RPMI8226 (cell line): Measurements from ENCODE around the gene TGFA.

Experiments used
- DNase-seq: peaks from one replicate; pipeline ENCODE4 v3.0.0-alpha.2; 2015

TGFA gene

GRCh38 chr2:70458661-70459060 is 95.0 kb downstream of the TGFA start:
- DNase-seq, result no peak

GRCh38 chr2:70456585-70457495 is 96.8 kb downstream of the TGFA start:
- no peak for DNase-seq

GRCh38 chr2:70454936-70455544 is 98.6 kb downstream of the TGFA start:
- DNase-seq, result no peak

- no peak for DNase-seq
These were observed 102.9 kb downstream of the TGFA start for GRCh38 chr2:70450641-70451250.

GRCh38 chr2:70448041-70448440 is 105.6 kb downstream of the TGFA start:
- no peak for DNase-seq

GRCh38 chr2:70443726-70444125 is 109.9 kb downstream of the TGFA start:
- no peak for DNase-seq

GRCh38 chr2:70443078-70443465 is 110.6 kb downstream of the TGFA start:
- DNase-seq, result no peak

- no peak for DNase-seq
These were observed 111.1 kb downstream of the TGFA start for GRCh38 chr2:70442301-70443077.

GRCh38 chr2:70440621-70441020 is 113.0 kb downstream of the TGFA start:
- no peak for DNase-seq

GRCh38 chr2:70435138-70435537 is 118.5 kb downstream of the TGFA start:
- DNase-seq, result no peak

- no peak for DNase-seq
These were observed 120.3 kb downstream of the TGFA start for GRCh38 chr2:70433315-70433714.

- no peak for DNase-seq
These were observed 121.8 kb downstream of the TGFA start for GRCh38 chr2:70431716-70432347.

- no peak for DNase-seq
These were observed 127.3 kb downstream of the TGFA start for GRCh38 chr2:70426341-70426740.

GRCh38 chr2:70425682-70426301 is 127.8 kb downstream of the TGFA start:
- DNase-seq, result no peak

- DNase-seq, result no peak
These were observed 132.9 kb downstream of the TGFA start for GRCh38 chr2:70420740-70421139.

- no peak for DNase-seq
These were observed 133.5 kb downstream of the TGFA start for GRCh38 chr2:70420143-70420542.

- DNase-seq, result no peak
These were observed 135.1 kb downstream of the TGFA start for GRCh38 chr2:70418514-70418913.

GRCh38 chr2:70417011-70417410 is 136.6 kb downstream of the TGFA start:
- DNase-seq, result no peak

- no peak for DNase-seq
These were observed 141.1 kb downstream of the TGFA start for GRCh38 chr2:70412294-70413070.

GRCh38 chr2:70411483-70412125 is 142.0 kb downstream of the TGFA start:
- DNase-seq, result no peak
